Measurements from ENCODE around the gene MMP12. TPM values are rescaled to one million over a fixed set of nuclear protein-coding genes. Genes with fewer than 3 reads are reported as not detected.
"Not testable (repeated sequence)": the region's sequence is repeated elsewhere in the genome, so short reads cannot be mapped to it uniquely, and the experiment has no call there.

MMP12 gene
- total RNA-seq, 1 experiment from 2014 or later: not detected

DNA sequence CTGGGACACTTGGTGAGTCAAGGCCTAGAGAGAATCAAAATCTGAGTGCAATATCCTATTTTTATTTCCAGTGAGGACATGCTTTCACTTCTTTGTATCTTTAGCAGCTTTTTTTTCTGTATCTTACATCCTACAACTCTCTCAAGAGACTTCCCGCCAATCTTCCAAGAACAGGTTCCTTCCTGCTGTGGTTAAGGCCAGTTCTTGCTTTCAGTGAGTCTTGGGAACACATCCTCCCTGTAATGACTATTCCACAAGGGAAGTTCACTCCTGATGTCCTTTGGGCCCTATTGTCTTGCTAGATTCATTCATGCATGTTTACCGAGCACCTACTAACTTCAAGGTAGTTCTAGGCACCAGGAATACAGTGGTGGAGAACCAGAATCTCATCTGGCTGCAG lies 3.8 kb upstream of the MMP12 start:
- H4K5ac ChIP-seq (ENCODE audit: insufficient read length, low read depth, low read length): no peak overlapping the region
- no peak overlapping the region for H3K9ac ChIP-seq (ENCODE audit: extremely low read depth, insufficient read length, low read length)
- no peaks in the 10 kb centered on the region for H3K79me1 ChIP-seq (ENCODE audit: insufficient read depth, low read depth, low read length, poor library complexity, severe bottlenecking)
- no peaks in the 10 kb centered on the region for H3K9me3 Mint-ChIP-seq
- no peak overlapping the region for H3K14ac ChIP-seq (ENCODE audit: insufficient read depth, low read length)
- no peak overlapping the region for H2AFZ ChIP-seq (ENCODE audit: low read length)
- no peak overlapping the region for H3K4me2 ChIP-seq (ENCODE audit: insufficient read depth, insufficient read length, low read length)
- no peaks in the 10 kb centered on the region for H4K20me1 ChIP-seq (ENCODE audit: control insufficient read depth, insufficient read depth, insufficient read length)
- H3K27me3 Mint-ChIP-seq (ENCODE audit: low read depth): no peaks in the 10 kb centered on the region
- H3K23ac ChIP-seq (ENCODE audit: insufficient read length, low read depth, low read length): no peak overlapping the region
- no peaks in the 10 kb centered on the region for H3K9me3 ChIP-seq (ENCODE audit: control insufficient read depth, low read depth, low read length)
- no peaks in the 10 kb centered on the region for H3K27me3 ChIP-seq (ENCODE audit: insufficient read depth, low read length)
- no peak overlapping the region for H2BK15ac ChIP-seq (ENCODE audit: low read depth, low read length)
- no peak overlapping the region for H3K27ac ChIP-seq (ENCODE audit: insufficient read length, low read depth, low read length)
- no peaks in the 10 kb centered on the region for H3K4me1 ChIP-seq (ENCODE audit: insufficient read depth, low read length)
- H2BK120ac ChIP-seq (ENCODE audit: low read depth, low read length, poor library complexity, severe bottlenecking): no peak overlapping the region
- no peak overlapping the region for H3T11ph ChIP-seq (ENCODE audit: low read length)
- no CpG with 5 or more reads among the region's 2 CpGs for WGBS (ENCODE audit: extremely low coverage, insufficient read length, low lambda C conversion rate)
- H3K18ac ChIP-seq (ENCODE audit: insufficient read length, low read depth, low read length): no peak overlapping the region
- no peaks in the 10 kb centered on the region for H3K79me2 ChIP-seq (ENCODE audit: insufficient read depth, low read length)
- no peak overlapping the region for H2BK5ac ChIP-seq (ENCODE audit: insufficient read length, low read length)
- no peak overlapping the region for H2AK5ac ChIP-seq (ENCODE audit: insufficient read length, low read length)
- no peak overlapping the region for H3K56ac ChIP-seq (ENCODE audit: insufficient read length, low read depth, low read length)
- H3K23me2 ChIP-seq (ENCODE audit: insufficient read length, low read depth, low read length, poor library complexity, severe bottlenecking): no peaks in the 10 kb centered on the region
- no peak overlapping the region for H2BK12ac ChIP-seq (ENCODE audit: insufficient read length, low read depth, low read length)
- DNase-seq: no peak
- no peak overlapping the region for H4K8ac ChIP-seq (replicated peaks; ENCODE audit: insufficient read length, low read depth, low read length)
- TF ChIP-seq, protein P1, sequence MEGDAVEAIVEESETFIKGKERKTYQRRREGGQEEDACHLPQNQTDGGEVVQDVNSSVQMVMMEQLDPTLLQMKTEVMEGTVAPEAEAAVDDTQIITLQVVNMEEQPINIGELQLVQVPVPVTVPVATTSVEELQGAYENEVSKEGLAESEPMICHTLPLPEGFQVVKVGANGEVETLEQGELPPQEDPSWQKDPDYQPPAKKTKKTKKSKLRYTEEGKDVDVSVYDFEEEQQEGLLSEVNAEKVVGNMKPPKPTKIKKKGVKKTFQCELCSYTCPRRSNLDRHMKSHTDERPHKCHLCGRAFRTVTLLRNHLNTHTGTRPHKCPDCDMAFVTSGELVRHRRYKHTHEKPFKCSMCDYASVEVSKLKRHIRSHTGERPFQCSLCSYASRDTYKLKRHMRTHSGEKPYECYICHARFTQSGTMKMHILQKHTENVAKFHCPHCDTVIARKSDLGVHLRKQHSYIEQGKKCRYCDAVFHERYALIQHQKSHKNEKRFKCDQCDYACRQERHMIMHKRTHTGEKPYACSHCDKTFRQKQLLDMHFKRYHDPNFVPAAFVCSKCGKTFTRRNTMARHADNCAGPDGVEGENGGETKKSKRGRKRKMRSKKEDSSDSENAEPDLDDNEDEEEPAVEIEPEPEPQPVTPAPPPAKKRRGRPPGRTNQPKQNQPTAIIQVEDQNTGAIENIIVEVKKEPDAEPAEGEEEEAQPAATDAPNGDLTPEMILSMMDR (conservative IDR thresholded peaks at IDR 0.05): no peak
- no peak overlapping the region for H4K91ac ChIP-seq (ENCODE audit: insufficient read length, low read depth, low read length)
- H3K4ac ChIP-seq (ENCODE audit: low read depth, low read length): no peak overlapping the region
- no peaks in the 10 kb centered on the region for H3K36me3 Mint-ChIP-seq (ENCODE audit: insufficient read depth in 1 of 3, low read depth in 3 of 3)
- H2BK20ac ChIP-seq (ENCODE audit: low read depth, low read length, poor library complexity, severe bottlenecking): no peak overlapping the region
- H3K4me1 Mint-ChIP-seq: no peaks in the 10 kb centered on the region
- H3K4me3 Mint-ChIP-seq: no peak overlapping the region
- no peak overlapping the region for H3K27ac Mint-ChIP-seq

DNA sequence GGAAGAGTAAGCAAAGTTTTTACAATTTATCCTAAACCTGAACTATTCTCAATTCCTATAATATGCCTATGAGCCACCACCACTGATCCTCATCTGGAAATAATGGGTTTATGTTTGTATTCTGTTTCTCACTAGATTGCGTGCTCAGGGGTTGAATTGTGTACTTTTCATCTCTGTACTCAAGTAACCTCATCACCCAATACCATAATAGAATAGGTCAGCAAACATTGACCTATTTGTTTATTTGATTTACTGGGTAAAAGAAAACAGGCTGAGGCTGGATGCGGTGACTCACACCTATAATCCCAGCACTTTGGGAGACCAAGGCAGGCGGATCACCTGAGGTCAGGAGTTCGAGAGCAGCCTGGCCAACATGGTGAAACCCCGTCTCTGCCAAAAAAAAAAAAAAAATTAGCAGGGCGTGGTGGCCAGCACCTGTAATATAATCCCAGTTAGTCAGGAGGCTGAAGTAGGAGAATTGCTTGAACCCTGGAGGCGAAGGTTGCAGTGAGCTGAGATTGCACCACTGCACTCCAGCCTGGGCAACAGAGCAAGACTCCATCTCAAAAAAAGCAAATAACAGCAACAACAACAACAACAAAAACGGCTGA lies 5.3 kb downstream of the MMP12 start:
- not testable (repeated sequence) for H3K27me3 Mint-ChIP-seq (ENCODE audit: low read depth); H3K27ac Mint-ChIP-seq; H2BK12ac ChIP-seq (ENCODE audit: insufficient read length, low read depth, low read length); H2BK120ac ChIP-seq (ENCODE audit: low read depth, low read length, poor library complexity, severe bottlenecking); H3K36me3 Mint-ChIP-seq (ENCODE audit: insufficient read depth in 1 of 3, low read depth in 3 of 3); H3K9me3 ChIP-seq (ENCODE audit: control insufficient read depth, low read depth, low read length); H3K23ac ChIP-seq (ENCODE audit: insufficient read length, low read depth, low read length); H2AK5ac ChIP-seq (ENCODE audit: insufficient read length, low read length); H3K4me1 ChIP-seq (ENCODE audit: insufficient read depth, low read length); H3K9ac ChIP-seq (ENCODE audit: extremely low read depth, insufficient read length, low read length); H4K91ac ChIP-seq (ENCODE audit: insufficient read length, low read depth, low read length); H3K27me3 ChIP-seq (ENCODE audit: insufficient read depth, low read length); H3K4ac ChIP-seq (ENCODE audit: low read depth, low read length); H3K79me1 ChIP-seq (ENCODE audit: insufficient read depth, low read depth, low read length, poor library complexity, severe bottlenecking); H3K14ac ChIP-seq (ENCODE audit: insufficient read depth, low read length); H2BK15ac ChIP-seq (ENCODE audit: low read depth, low read length); H3T11ph ChIP-seq (ENCODE audit: low read length); H4K20me1 ChIP-seq (ENCODE audit: control insufficient read depth, insufficient read depth, insufficient read length); H2AFZ ChIP-seq (ENCODE audit: low read length); H3K4me1 Mint-ChIP-seq; H4K8ac ChIP-seq (replicated peaks; ENCODE audit: insufficient read length, low read depth, low read length); H3K56ac ChIP-seq (ENCODE audit: insufficient read length, low read depth, low read length); DNase-seq; H4K5ac ChIP-seq (ENCODE audit: insufficient read length, low read depth, low read length); H3K23me2 ChIP-seq (ENCODE audit: insufficient read length, low read depth, low read length, poor library complexity, severe bottlenecking); H3K4me3 Mint-ChIP-seq; H2BK20ac ChIP-seq (ENCODE audit: low read depth, low read length, poor library complexity, severe bottlenecking); H3K9me3 Mint-ChIP-seq; H3K79me2 ChIP-seq (ENCODE audit: insufficient read depth, low read length); H3K18ac ChIP-seq (ENCODE audit: insufficient read length, low read depth, low read length); H2BK5ac ChIP-seq (ENCODE audit: insufficient read length, low read length); H3K4me2 ChIP-seq (ENCODE audit: insufficient read depth, insufficient read length, low read length); H3K27ac ChIP-seq (ENCODE audit: insufficient read length, low read depth, low read length)
- WGBS (ENCODE audit: extremely low coverage, insufficient read length, low lambda C conversion rate): no CpG with 5 or more reads among the region's 8 CpGs
